Activated CD4-positive, CD25-positive, alpha-beta regulatory T cell (primary cell): ENCODE results near the gene IPO13.
A peak's percentile ranks its signal among the peaks of the same experiment; 100 is the strongest.

ENCODE experiments used
- DNase-seq, 4 experiments: peaks; one replicate each; lab custom pipeline; 2025; lab: John Stamatoyannopoulos, UW

The IPO13 gene

DNA sequence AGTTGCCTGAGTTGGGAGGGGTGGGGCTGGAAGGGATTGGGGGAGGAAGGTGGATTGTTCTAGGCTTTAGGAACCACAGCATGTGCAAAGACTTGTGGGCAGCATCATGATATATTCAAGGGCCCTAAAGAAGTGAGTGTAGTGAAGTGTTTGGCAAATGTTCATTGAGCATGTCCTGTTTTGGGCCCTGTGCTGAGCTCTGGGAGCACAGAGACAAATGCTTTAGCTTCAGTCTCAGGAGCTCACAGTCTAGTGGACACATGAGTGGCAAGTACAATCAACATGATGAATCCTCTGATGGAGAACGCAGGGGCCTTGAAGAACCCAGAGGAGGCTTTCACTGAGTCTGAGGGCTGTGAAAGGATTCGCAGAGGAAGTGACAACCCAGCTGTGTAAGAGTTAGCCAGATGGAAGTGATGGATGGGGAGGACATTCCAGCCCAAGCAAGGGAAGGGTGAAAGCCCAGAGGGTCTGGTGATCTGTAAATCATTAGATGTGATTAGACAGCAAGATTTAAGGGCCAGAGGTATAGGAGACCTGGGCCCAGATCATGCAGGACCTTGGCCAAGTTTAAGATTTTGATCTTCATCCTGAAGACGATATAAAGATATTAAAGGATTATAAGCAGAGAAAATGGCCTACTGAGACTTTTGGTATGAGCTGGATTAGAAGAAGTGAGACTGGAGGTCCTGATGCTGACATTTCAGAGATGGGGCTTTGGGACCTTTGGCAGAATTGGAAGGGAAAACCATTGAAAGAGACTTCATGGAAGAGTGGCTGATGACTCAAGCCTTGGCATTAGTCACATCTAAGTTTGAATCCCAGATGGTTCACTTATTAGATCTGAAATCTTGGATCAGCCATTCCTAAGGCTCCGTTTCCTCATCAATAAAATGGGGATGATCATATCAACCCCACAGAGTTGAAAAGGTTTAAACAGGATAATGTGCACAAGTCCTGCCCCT, 4.6 kb downstream of the IPO13 start:
- no peak for DNase-seq

DNA sequence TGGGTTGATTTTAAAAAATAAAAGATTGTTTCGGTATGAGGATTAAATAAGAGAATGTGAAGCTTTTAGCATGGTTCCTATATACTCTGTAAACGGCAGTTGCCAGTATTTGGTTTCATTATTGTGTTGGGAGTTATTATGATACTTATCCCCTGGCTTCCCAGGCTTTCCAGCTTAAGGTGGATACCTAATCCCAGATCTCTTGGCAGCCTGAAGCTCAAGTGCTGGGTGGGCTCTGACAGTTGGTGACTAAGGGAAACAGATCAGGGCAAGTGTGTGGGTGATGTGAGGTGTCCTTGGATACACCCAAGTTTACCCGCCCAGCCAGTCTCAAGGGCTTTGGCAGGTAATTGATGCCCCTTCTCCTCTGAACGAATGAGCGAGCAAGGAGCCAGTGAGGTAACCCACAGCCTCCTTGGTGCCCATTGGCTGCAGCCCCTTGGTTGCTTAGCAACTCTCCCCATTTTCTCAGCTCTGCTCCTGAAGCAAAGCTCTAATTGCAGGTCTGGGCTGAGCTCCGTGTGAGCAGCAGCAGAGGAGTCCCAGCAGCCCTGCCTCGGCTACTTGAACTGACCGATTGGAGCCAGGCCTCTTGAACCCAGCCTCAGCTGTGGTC, 6.1 kb downstream of the IPO13 start:
- DNase-seq: no peak

DNA sequence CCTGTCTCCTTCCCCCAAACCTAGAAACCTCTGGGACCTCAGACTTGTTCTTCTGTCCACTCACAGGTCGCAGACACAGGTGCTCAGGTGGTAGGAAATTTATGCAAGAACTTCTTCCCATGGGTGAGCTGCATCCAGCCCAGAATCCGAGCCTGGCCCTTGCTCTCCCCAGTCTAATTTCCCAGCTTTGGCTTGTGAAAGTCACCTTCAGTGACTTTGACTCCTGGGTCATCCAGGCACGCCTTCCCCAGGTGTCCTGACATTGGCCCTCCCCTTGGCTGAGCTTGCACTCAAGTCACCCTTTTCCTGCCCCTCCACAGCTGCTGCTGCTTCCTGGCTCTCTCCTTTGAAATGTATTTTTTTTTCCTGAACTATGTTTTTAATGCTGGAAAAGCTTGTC, 6.6 kb downstream of the IPO13 start:
- no peak for DNase-seq

DNA sequence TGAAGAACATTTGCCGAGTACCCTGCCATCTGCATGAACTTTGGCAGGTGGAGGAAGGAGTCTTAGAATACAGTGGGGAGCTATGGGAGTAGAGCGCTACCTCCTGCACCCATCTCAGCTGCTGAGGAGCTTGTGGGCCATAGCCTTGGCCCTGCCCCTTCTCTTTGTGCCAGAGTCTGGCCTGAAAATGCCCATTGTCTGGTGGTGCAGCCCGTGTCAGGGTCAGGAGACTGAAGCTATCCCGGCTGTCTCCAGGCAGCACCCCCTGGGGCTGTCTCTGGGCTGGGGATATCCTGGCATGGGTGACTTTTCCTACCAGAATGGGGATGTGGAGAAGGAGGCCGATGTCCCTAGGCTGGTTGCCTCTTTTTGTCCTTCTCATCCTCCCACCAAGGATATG, 7.3 kb downstream of the IPO13 start:
- DNase-seq: no peak

DNA sequence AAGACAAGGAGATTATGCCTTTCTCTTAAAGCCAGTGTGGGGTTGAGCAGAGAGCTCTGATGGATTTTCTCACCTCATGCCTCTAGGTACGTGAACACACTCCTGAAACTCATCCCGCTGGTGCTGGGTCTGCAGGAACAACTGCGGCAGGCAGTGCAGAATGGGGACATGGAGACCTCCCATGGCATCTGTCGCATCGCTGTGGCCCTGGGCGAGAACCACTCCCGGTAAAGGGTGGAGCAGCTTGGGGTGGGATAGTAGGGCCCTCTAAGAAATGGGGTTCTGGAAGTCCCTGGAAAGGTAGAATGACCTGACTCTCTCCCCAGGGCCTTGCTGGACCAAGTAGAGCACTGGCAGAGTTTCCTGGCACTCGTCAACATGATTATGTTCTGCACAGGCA, 9.5 kb downstream of the IPO13 start:
- DNase-seq: no peak

DNA sequence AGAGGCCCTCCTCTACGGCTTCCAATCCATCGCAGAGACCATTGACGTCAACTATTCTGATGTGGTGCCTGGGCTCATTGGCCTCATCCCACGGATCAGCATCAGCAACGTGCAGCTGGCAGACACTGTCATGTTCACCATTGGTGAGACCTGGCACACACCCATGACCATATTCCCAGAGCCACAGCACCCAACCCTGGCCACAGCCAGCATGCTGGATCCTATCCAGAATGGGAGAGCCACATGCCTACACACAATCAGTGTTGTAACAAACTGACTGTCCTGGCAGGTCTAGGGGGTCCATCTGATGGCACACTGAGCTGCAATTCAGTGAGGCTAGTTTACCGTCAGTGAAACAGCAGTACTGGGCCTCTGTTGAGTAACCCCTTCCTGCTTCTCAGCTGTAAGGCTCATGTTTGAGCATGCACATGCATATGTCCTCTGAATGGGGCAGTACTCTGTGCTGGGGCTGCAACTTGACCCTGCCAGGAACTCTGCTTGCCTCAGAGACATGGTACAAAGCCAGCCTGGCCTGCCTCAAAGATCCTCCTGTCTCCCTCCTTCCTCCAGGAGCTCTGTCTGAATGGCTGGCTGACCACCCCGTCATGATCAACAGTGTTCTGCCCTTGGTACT, 10.8 kb downstream of the IPO13 start:
- DNase-seq: no peak

DNA sequence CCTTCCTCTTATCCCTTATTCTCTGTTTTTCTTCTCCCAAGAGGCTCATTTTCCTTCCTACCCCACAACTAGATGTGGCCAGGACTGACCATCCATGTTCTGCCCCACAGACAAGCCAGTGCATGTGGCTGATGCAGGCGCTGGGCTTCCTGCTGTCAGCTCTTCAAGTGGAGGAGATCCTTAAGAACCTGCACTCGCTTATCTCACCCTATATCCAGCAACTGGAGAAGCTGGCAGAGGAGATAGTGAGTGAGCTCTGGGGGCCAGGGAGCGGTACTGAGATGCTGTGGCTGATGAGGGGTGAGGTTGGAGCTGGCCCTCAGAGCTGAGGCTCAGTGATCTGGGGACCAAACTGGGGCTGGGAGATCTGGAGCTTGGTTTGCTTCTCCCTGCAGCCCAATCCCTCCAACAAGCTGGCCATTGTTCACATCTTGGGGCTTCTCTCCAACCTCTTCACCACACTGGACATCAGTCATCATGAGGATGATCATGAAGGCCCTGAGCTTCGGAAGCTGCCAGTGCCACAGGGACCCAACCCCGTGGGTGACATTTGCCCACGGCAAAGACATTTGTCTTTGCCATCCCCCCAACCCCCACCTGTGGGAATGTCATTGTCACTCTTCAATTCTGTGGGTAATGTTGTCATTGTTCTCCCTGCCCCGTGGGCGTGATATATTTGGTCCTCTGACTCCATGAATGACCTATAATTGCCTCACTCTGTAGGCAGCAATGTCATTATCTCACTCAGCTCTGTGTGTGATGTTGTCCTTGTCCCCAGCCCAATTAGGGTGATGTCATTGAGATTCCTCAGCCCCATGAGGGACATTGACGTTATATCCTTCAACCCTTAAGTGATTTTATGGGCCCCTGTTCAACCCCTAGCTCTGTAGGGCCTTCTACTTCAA, 11.9 kb downstream of the IPO13 start:
- no peak for DNase-seq

DNA sequence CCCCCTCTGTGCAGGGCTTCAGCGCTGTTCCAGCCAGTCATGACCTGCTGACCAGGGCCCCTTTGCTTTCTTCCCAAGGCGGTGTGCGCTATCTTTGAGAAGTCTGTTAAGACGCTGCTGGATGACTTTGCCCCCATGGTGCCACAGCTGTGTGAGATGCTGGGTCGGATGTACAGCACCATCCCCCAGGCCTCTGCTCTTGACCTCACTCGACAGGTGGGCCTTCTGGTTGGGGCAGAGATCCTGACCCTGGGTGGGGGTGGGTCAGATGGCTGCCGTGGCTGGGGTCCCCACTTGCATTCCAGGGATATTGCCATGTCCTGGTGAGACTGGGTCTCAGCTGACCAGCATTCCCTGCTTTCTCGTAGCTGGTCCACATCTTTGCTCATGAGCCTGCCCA, 14.0 kb downstream of the IPO13 start:
- no peak for DNase-seq

DNA sequence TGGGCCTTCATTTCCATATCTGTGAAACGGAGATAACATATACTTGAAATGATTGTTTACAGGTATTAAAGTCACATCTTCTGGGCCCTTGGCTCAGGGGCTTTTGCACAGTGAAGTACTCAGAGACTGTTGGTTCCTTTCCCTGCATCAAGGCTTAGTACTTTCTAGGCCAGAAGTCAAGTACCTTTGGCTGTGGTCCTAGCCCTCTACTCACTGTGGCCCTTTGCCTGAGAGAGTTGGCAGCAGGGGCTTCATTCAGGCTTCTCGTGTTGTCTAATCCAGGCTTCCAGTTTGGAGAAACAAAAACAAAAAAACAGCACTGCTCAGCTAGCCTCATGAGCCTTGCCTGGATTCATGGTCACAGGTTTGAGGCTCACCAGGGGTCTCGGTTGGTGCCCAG, 14.9 kb downstream of the IPO13 start:
- no peak for DNase-seq

DNA sequence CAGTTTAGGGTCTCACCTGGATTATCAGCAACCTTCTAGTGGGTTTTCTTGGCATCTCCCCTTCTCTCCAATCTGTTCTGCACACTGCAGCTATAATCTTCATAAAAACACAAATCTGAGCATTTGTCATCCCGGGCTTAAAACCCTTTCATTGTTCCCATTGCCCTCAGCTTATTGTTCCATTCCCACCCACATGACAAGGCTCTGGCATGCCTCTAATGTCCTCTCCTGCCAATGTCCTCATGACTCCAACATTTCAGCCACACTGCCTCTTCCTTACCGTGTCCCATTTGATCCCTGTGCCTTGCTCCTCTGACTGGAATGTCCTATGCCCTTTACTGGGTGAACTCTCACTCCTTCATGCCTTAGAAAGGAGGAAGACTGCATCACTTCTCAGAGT, 15.6 kb downstream of the IPO13 start:
- DNase-seq: no peak

DNA sequence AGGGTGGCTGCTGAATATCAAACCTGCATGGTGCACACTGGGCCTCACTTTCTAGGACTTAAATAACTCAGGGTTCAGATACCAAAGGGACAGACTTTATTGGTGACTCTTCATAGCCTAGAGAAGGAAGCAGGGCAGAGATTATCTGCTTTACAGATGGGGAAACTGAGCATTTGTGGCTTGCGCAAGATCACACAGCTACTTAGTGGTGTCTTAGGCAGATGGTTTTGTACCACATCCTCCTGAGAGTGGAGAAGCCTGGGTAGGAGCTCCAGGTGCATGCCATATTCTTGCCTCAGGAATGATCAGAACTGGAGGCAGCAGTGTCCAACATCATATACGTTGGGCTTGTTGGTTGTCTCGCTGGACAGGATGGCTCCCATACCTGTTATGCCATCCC, 16.3 kb downstream of the IPO13 start:
- DNase-seq: no peak

DNA sequence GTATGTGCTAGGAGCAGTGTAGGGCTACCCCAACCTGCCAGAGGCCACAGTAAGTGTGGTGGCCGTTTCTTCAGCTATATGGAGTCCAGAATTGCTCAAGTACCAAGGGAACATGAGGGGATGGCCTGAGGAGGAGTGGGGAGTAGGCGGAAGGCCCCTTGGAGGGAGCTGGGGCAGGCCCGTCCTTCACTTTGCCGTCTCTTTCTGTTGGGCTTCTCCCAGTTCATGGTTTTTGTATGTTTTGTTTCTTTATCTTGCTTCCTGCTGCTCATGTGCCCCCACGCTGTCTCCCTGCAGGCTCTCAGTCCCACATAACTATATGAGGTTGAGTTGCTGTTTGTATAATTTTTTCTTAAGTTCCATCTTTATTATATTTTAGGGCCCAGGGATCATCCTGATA, 17.1 kb downstream of the IPO13 start:
- no peak for DNase-seq

DNA sequence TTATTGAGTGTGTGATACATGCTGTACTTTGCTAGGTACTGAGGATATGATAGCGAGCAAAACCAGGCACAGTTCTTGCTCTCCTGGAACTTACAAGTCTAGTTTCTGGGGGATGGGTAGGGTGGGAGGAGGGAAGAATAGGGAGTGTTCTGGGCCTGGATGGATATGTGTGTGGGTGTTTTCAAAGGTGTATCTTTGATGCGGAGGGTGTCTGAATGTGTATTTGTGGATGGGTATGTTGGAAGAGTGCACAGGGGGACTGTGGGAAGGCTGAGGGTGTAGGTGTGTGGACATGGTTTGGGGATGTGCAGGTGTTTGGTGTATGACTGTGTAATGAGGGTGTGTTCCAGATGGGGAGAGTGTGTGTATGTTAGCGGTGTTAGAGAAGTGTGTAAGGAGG, 18.6 kb downstream of the IPO13 start:
- DNase-seq: no peak

DNA sequence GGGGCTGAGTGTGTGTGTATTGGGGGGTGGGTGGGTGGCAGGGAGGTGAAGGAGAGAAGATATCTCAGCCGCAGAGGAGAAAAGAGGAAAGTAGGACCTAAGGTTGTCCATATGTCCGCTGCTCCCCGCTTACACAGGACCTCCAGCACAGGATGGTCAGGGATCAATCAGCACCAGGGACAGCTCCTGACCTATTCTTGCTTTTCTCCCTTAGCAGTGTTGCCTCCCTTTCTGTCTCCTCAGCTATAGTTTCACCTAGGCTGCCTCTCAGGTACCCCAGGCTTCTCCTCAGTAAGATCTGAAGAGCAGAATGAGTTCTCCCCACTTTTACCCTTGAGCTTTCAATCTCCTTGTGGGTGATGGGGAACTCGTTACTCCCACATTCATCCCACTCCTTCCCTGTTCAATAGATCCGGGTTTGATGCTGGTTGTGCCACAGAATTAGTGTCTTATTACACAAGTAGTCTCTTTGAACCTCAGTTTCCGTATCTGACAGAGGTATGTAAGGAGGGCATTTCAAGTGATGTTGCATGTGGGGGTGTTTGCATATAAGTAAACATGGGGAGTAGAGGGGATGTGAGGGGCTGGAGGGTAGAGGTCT, 21.7 kb downstream of the IPO13 start:
- DNase-seq: no peak

DNA sequence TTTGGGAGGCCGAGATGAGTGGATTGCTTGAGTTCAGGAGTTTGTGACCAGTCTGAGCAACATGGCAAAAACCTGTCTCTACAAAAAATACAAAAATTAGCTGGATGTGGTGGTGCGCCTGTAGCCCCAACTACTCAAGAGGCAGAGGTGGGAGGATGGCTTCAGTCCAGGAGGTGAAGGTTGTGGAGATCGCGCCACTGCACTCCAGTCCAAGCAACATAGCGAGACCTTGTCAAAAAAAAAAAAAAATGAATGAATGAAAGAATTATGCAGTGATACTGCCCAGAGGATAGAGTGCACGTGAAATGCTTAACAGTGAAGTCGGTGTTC, 22.6 kb downstream of the IPO13 start:
- no peak for DNase-seq

DNA sequence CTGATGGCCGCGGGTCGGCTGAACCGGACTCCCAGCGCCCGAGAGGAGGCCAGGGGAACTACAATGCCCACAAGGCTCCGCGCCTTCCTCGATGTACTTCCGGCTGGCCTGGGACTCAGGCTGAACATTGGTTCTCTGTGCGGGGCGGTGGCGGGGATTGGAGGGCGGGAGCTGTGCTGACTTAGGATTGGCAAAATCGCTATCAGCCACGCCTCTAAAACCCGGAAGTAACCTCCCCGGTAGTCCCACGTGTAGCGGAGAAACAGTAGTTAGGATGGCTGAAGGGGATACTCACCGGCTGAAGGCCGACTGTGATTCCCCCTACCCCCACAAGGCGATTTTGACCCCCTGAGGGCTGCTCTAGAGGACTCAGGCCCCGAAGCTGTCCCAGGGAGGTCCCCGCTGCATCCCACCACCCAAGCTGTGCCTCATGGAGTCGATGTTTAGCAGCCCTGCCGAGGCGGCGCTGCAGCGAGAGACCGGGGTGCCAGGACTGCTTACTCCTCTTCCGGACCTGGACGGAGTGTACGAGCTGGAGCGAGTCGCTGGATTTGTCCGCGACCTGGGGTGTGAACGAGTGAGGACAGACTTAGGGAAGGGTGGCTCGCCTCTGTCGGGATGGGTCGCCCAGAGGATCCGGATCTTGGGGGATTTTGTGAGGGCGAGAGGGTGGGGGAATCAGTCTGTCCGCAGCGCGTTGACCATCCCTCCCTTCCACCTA, 23.2 kb downstream of the IPO13 start, which contains the start of gene DPH2:
Gene DPH2 (plus strand): TSS at position 265 of the 721 bp plus-strand sequence. CDS start 166 bp downstream, at position 431.
- DNase-seq: peak; percentile 88 to 92 (median 90)

DNA sequence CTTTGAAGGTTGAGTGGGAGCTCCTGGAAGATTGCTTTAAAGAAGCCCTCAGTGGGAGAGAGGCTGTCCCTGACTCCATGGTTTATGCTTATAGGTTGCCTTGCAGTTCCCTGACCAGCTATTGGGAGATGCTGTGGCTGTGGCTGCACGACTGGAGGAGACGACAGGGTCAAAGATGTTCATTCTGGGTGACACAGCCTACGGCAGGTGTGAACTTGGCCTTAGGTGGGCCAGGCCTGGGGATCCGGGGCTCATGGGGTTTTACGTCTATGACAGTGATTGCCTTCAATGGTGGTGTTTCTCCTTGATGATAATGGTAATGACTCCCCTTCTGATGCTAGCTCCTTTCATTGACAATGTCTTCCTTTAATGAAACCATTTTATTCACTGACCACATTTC, 23.8 kb downstream of the IPO13 start:
- no peak for DNase-seq

DNA sequence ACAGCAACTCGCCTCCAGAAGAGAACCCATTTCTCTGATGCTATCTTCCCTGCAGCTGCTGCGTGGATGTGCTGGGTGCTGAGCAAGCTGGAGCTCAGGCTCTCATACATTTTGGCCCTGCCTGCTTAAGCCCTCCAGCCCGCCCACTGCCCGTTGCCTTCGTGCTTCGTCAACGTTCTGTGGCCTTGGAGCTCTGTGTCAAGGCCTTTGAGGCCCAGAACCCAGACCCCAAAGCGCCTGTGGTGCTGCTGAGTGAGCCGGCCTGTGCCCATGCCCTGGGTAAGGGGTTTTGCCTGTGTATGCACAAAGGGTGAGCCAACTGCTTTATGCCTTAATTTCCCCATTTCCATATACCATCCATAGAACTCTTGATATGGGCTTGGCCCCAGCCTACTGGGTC, 24.2 kb downstream of the IPO13 start:
- no peak for DNase-seq

DNA sequence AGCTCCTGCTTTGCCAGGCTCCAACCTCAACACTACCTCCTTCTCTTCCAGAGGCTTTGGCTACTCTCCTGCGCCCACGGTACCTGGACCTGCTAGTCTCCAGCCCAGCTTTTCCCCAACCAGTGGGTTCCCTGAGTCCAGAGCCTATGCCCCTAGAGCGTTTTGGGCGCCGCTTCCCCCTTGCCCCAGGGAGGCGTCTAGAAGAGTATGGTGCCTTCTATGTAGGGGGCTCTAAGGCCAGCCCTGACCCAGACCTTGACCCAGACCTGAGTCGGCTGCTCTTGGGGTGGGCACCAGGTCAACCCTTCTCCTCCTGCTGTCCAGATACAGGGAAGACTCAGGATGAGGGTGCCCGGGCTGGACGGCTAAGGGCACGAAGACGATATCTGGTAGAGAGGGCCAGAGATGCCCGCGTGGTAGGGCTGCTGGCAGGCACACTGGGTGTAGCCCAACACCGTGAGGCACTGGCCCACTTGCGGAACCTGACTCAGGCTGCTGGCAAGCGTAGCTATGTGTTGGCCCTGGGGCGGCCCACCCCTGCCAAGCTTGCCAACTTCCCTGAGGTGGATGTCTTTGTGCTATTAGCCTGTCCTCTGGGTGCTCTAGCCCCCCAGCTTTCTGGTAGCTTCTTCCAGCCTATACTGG, 24.7 kb downstream of the IPO13 start:
- no peak for DNase-seq

DNA sequence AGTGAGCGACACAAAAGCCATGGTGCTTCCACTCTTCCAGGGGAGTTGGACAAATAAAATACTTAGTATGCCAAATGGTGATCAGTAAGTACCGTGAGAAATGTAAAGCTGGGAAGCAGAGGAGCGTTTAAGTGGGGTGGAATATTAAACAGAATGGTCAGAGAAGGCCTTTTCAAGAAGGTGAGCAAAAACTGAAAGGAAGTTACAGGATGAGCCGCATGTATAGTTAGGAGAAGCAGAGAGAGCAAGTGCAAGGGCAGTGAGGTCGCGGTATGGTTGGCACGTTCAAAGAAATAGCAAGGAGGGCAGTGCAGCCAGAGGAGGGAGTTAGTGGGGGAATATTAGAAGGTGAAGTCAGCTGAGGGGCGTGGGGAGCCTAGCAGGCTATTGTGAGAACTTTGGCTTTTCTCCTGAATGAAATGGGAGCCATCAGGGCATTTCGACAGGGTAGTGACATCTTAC, 27.3 kb downstream of the IPO13 start:
- no peak for DNase-seq
